NK-92 (cell line): ENCODE measurements around the gene POU2F2.
"Not testable (repeated sequence)": the region's sequence is repeated elsewhere in the genome, so short reads cannot be mapped to it uniquely, and the experiment has no call there.

Source experiments
- DNase-seq: peaks from one replicate; lab custom pipeline; 2025; ENCODE audit not compliant: unreplicated experiment; lab: John Stamatoyannopoulos, UW

POU2F2 gene

GRCh38 chr19:42105368-42105767 is 26.9 kb downstream of the POU2F2 start:
- DNase-seq: no peak

- DNase-seq: no peak
Measured at GRCh38 chr19:42102877-42103276, 29.4 kb downstream of the POU2F2 start.

GRCh38 chr19:42100241-42100640 is 32.0 kb downstream of the POU2F2 start:
- DNase-seq: not testable (repeated sequence)

GRCh38 chr19:42099336-42099925 is 32.8 kb downstream of the POU2F2 start:
- no peak for DNase-seq

- no peak for DNase-seq
Measured at GRCh38 chr19:42098781-42099180, 33.5 kb downstream of the POU2F2 start.

- DNase-seq: no peak
Measured at GRCh38 chr19:42097461-42097860, 34.8 kb downstream of the POU2F2 start.

GRCh38 chr19:42096255-42096837 is 35.9 kb downstream of the POU2F2 start:
- DNase-seq: no peak

- DNase-seq: no peak
Measured at GRCh38 chr19:42095814-42096230, 36.4 kb downstream of the POU2F2 start.

GRCh38 chr19:42095142-42095813 is 37.0 kb downstream of the POU2F2 start:
- DNase-seq: no peak

- no peak for DNase-seq
Measured at GRCh38 chr19:42093926-42094325, 38.3 kb downstream of the POU2F2 start.

GRCh38 chr19:42093505-42093904 is 38.7 kb downstream of the POU2F2 start:
- no peak for DNase-seq

- DNase-seq: no peak
Measured at GRCh38 chr19:42092350-42092749, 39.9 kb downstream of the POU2F2 start.

- DNase-seq: no peak
Measured at GRCh38 chr19:42091742-42092141, 40.5 kb downstream of the POU2F2 start.

- DNase-seq: no peak
Measured at GRCh38 chr19:42091300-42091699, 40.9 kb downstream of the POU2F2 start.

- no peak for DNase-seq
Measured at GRCh38 chr19:42090672-42091071, 41.6 kb downstream of the POU2F2 start.

- DNase-seq: no peak
Measured at GRCh38 chr19:42089772-42090171, 42.5 kb downstream of the POU2F2 start.

GRCh38 chr19:42089191-42089750 is 43.0 kb downstream of the POU2F2 start:
- no peak for DNase-seq

GRCh38 chr19:42088471-42089190 is 43.6 kb downstream of the POU2F2 start:
- DNase-seq: no peak

GRCh38 chr19:42086770-42087550 is 45.3 kb downstream of the POU2F2 start:
- no peak for DNase-seq

GRCh38 chr19:42086188-42086736 is 46.0 kb downstream of the POU2F2 start:
- DNase-seq: no peak
